PC-9 (cell line): ENCODE data around the gene COL23A1. TPM values are rescaled to one million over a fixed set of nuclear protein-coding genes. Genes with fewer than 3 reads are reported as not detected.

Experiments used
- BruUV-seq: library from RNA; stranded (reverse); fragments of 400-500 nt; replicated peaks from 2 replicates; lab custom pipeline; 2021; lab: Mats Ljungman, UMichigan
- CTCF ChIA-PET: fragments of 300-600 bp; sonication (Branson Sonifier 250); formaldehyde crosslinking; loops from one replicate; lab custom pipeline; 2022; ENCODE audit warnings: antibody characterized with exemption; lab: Charles Lee
- POLR2A ChIA-PET: fragments of 300-600 bp; sonication (Branson Sonifier 250); formaldehyde crosslinking; loops from one replicate; lab custom pipeline; 2022; ENCODE audit warnings: antibody characterized with exemption; ENCODE audit not compliant: unreplicated experiment; lab: Charles Lee
- DNase-seq, 2 experiments: peaks; one replicate each; pipeline versions ENCODE4 v3.0.0 to v3.0.0-alpha.2; 2015 to 2022; ENCODE audit warnings: mixed read lengths in 1 of 2
- H2AFZ ChIP-seq: fragments of 200-600 bp; sonication (generic); 2 replicates; pipeline ENCODE4 v1.8.1; 2017; ENCODE audit warnings: antibody characterized with exemption
- H3F3A ChIP-seq: fragments of 200-600 bp; sonication (generic); 2 replicates; pipeline ENCODE4 v1.8.1; 2017; ENCODE audit warnings: antibody characterized with exemption, mild to moderate bottlenecking, low read depth; ENCODE audit not compliant: insufficient read depth
- H3K27ac ChIP-seq: fragments of 200-600 bp; sonication (generic); 2 replicates; pipeline ENCODE4 v1.6.1; 2016; ENCODE audit warnings: mixed run types
- H3K27me3 ChIP-seq: fragments of 200-600 bp; sonication (generic); 2 replicates; pipeline ENCODE4 v1.6.1; 2016; ENCODE audit warnings: low read depth, mixed run types; ENCODE audit not compliant: insufficient read depth
- H3K36me3 ChIP-seq: fragments of 200-600 bp; sonication (generic); 2 replicates; pipeline ENCODE4 v1.6.1; 2016; ENCODE audit warnings: low read depth, mixed run types
- H3K4me1 ChIP-seq: fragments of 200-600 bp; sonication (generic); replicated peaks from 2 replicates; pipeline ENCODE4 v1.6.1; 2016; ENCODE audit warnings: mixed run types; ENCODE audit not compliant: insufficient read depth
- H3K4me2 ChIP-seq: fragments of 200-600 bp; sonication (generic); 2 replicates; pipeline ENCODE4 v1.6.1; 2017; ENCODE audit warnings: mixed run types
- H3K4me3 ChIP-seq: fragments of 200-600 bp; sonication (generic); 2 replicates; pipeline ENCODE4 v1.6.1; 2016; ENCODE audit warnings: mixed run types
- H3K79me2 ChIP-seq: fragments of 200-600 bp; sonication (generic); 2 replicates; pipeline ENCODE4 v1.6.1; 2017; ENCODE audit warnings: low read depth, mixed run types
- H3K9me2 ChIP-seq: fragments of 200-600 bp; sonication (generic); 2 replicates; pipeline ENCODE4 v1.8.1; 2017; ENCODE audit warnings: mild to moderate bottlenecking; ENCODE audit not compliant: insufficient read depth
- H3K9me3 ChIP-seq: fragments of 200-600 bp; sonication (generic); 2 replicates; pipeline ENCODE4 v1.8.1; 2016; ENCODE audit warnings: low read depth; ENCODE audit not compliant: insufficient read depth
- H4K20me1 ChIP-seq: fragments of 200-600 bp; sonication (generic); 2 replicates; pipeline ENCODE4 v1.8.1; 2017; ENCODE audit not compliant: insufficient read depth
- CTCF ChIP-seq: fragments of 200-600 bp; sonication (generic); conservative IDR thresholded peaks from 2 replicates; pipeline ENCODE4 v1.6.1; 2017; ENCODE audit warnings: mixed run types, antibody characterized with exemption, mild to moderate bottlenecking, moderate library complexity
- EZH2 ChIP-seq: fragments of 200-600 bp; sonication (generic); IDR thresholded peaks from 2 replicates; pipeline ENCODE4 v1.8.0; 2017; ENCODE audit warnings: antibody characterized with exemption, low read depth
- intact Hi-C: fragments of 100-400 bp; cut with micrococcal nuclease; formaldehyde crosslinking; loops from one replicate; pipeline ENCODE4 v1.10.0; 2022; ENCODE audit not compliant: unreplicated experiment
- total RNA-seq: library from RNA; stranded (reverse); gene quantifications from 2 replicates; pipeline ENCODE4 v1.2.3, GENCODE V29; 2021

Gene COL23A1
- total RNA-seq, 1 experiment from 2014 or later: not detected

- no peaks in the 10 kb centered on the region for H3K9me3 ChIP-seq
- no peak for DNase-seq
- POLR2A ChIA-PET: no interaction called here
- TF ChIP-seq EZH2 (no peak), CTCF (no peak)
- H3F3A ChIP-seq: no peaks in the 10 kb centered on the region
- H3K79me2 ChIP-seq: no peaks in the 10 kb centered on the region
- no TSS peak for BruUV-seq
- H3K4me1 ChIP-seq: no peaks in the 10 kb centered on the region
- H3K4me3 ChIP-seq: no peak overlapping the region
- H3K36me3 ChIP-seq: no peaks in the 10 kb centered on the region
- H3K27ac ChIP-seq: no peak overlapping the region
- H3K9me2 ChIP-seq: no peaks in the 10 kb centered on the region
- no peak overlapping the region for H2AFZ ChIP-seq
- H3K27me3 ChIP-seq: peaks cover 92% of the 10 kb centered on the region
- H4K20me1 ChIP-seq: no peaks in the 10 kb centered on the region
- no peak overlapping the region for H3K4me2 ChIP-seq
- intact Hi-C loops: no loop called here
- CTCF ChIA-PET: no interaction called here
Observed at GRCh38 chr5:178554311-178554710, 35.9 kb downstream of the COL23A1 start.

GRCh38 chr5:178553517-178553916, 36.7 kb downstream of the COL23A1 start:
- Histone ChIP-seq H3K79me2 (no peaks in the 10 kb centered on the region), H3K27me3 (peaks cover 92% of the 10 kb centered on the region), H3K9me3 (no peaks in the 10 kb centered on the region), H3K4me2 (no peak overlapping the region), H4K20me1 (no peaks in the 10 kb centered on the region), H3F3A (no peaks in the 10 kb centered on the region), H3K4me3 (no peak overlapping the region), H3K36me3 (no peaks in the 10 kb centered on the region), H3K27ac (no peak overlapping the region), H3K4me1 (no peaks in the 10 kb centered on the region), H3K9me2 (no peaks in the 10 kb centered on the region), H2AFZ (no peak overlapping the region)
- intact Hi-C loops: no loop called here
- no peak for DNase-seq
- BruUV-seq: no TSS peak
- TF ChIP-seq CTCF (no peak), EZH2 (no peak)
- POLR2A ChIA-PET: interaction anchor here (0.6 kb wide), 1 partner anchor 113 kb away, joined by 3 read pairs; no protein-coding TSS in a partner anchor
- CTCF ChIA-PET: no interaction called here

DNA sequence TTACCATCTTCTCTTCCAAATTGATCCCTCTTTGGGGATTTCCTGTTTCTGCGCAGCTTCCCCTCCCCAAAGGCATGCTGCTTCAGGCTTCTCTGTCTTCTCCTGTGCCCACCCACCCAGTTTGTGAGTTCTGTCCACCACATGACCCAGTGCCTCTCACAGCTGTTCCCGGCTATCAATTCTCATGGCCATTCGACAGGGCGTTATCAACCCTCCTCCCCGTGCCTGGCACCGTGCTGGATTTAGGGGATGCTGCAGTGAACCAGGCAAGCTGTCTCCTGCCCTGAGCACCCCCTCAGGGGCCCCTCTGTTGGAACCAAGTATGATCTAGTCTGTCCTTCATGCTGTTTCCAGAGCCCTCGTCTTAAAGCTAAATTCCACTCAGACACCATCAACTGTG, 38.7 kb downstream of the COL23A1 start:
- H3K4me1 ChIP-seq: no peaks in the 10 kb centered on the region
- no peaks in the 10 kb centered on the region for H3K9me3 ChIP-seq

More for the DNA sequence above, 38.7 kb downstream of the COL23A1 start:
- no peak for DNase-seq
- H3K4me2 ChIP-seq: no peak overlapping the region
- H3K4me3 ChIP-seq: no peak overlapping the region
- H2AFZ ChIP-seq: no peak overlapping the region
- no peaks in the 10 kb centered on the region for H3K36me3 ChIP-seq
- ChIA-PET POLR2A (no interaction called here), CTCF (no interaction called here)
- H3K79me2 ChIP-seq: no peaks in the 10 kb centered on the region
- BruUV-seq: no TSS peak
- no peaks in the 10 kb centered on the region for H4K20me1 ChIP-seq
- intact Hi-C loops: loop anchor here (1.0 kb wide), 1 partner anchor 271 kb away; no protein-coding TSS in a partner anchor
- H3K27ac ChIP-seq: no peak overlapping the region
- H3K9me2 ChIP-seq: no peaks in the 10 kb centered on the region
- TF ChIP-seq EZH2 (no peak), CTCF (peak; percentile 32; the same call in 1 of the 2 replicates)
- H3K27me3 ChIP-seq: peaks cover 84% of the 10 kb centered on the region
- no peaks in the 10 kb centered on the region for H3F3A ChIP-seq
